ENCODE measurements around the gene LIMA1. TPM values are rescaled to one million over a fixed set of nuclear protein-coding genes. Genes with fewer than 3 reads are reported as not detected.
"Not testable (repeated sequence)": the region's sequence is repeated elsewhere in the genome, so short reads cannot be mapped to it uniquely, and the experiment has no call there.

LIMA1 gene
- total and polyA plus RNA-seq, 4 experiments from 2014 or later = 4.9 to 14.9 (median 12.0) TPM

DNA sequence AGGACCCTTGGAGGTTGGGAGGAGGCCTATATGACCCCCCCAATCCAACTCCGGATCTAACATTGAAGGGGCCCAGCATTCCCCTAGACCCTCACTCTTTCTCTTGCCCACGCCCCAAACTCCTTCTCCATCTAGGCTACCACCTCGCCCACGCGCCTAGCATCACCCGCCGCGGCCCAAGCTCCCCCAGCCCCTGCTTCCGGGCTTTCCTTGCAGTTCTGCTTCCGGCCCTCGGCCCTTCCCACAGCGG is 116.6 kb downstream of the LIMA1 start:
- H3K4me1 Mint-ChIP-seq = peaks cover 19 to 34% (median 26%) of the 10 kb centered on the region in 4 donors
- CTCF ChIA-PET (ENCODE audit: partially characterized antibody) = interaction anchor here (0.7 to 13.8 kb wide), 11 partner anchors 9 to 141 kb away, joined by 3 to 197 read pairs (median 5); partner anchors contain the start of genes COX14 and SMARCD1
- intact Hi-C loops (cut with micrococcal nuclease) = loop anchor here (1.0 to 2.0 kb wide), 3 partner anchors 55 to 142 kb away; partner anchors contain the start of genes RACGAP1 and SMARCD1

DNA sequence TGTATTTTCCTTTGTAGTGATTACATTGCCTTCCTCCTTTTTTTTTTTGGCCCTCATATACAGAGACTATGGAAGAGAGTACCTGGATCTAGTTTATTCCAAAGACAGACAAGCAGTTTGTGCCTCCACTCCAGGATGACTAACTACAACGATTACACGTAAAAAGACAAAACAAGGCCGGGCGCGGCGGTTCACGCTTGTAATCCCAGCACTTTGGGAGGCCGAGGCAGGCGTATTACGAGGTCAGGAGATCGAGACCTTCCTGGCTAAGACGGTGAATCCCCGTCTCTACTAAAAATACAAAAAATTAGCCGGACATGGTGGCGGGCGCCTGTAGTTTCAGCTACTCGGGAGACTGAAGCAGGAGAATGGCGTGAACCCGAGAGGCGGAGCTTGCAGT is 118.4 kb downstream of the LIMA1 start:
- H3K9me3 Mint-ChIP-seq = peaks cover 0 to 4% (median 0%) of the 10 kb centered on the region in 8 donors
- ChIA-PET POLR2A (ENCODE audit: partially characterized antibody) (interaction anchor here (5.9 kb wide), 1 partner anchor 52 kb away, joined by 112 read pairs; the partner anchor contains the start of gene COX14), CTCF (ENCODE audit: partially characterized antibody) (interaction anchor here (2.0 to 13.8 kb wide), 3 partner anchors 11 to 79 kb away, joined by 4 to 197 read pairs (median 58); partner anchors contain the start of genes COX14 and SMARCD1)
- Histone ChIP-seq H3K4me1 (ENCODE audit: insufficient read depth, low read length) (peaks cover 43% of the 10 kb centered on the region), H3K36me3 (ENCODE audit: insufficient read depth, low read length) (no peaks in the 10 kb centered on the region), H3K4me3 (ENCODE audit: low read length in 2 of 2) (no peak overlapping the region), H3K9me3 (ENCODE audit: control insufficient read depth in 1 of 2, low read length in 2 of 2) (no peaks in the 10 kb centered on the region), H3K27ac (ENCODE audit: low read depth, low read length) (no peak overlapping the region), H3K27me3 (ENCODE audit: insufficient read depth, low read length) (no peaks in the 10 kb centered on the region)
- peak overlapping the region in 7 of 8 donors; percentile 37 to 95 (median 63) for H3K4me3 Mint-ChIP-seq
- peaks cover 23 to 45% (median 30%) of the 10 kb centered on the region in 4 donors for H3K4me1 Mint-ChIP-seq
- peaks cover 0 to 7% of the 10 kb centered on the region in 2 donors for H3K36me3 Mint-ChIP-seq
- H3K27ac Mint-ChIP-seq = peak overlapping the region; percentile 31 to 73 (median 44)
- H3K27me3 Mint-ChIP-seq = no peaks in the 10 kb centered on the region
- intact Hi-C loops (cut with micrococcal nuclease) = no loop called here
- DNase-seq = no peak

More for the DNA sequence above, 116.6 kb downstream of the LIMA1 start:
- H3K36me3 ChIP-seq (ENCODE audit: insufficient read depth, low read length) = no peaks in the 10 kb centered on the region
- peak overlapping the region; percentile 72 to 81 for H3K4me3 ChIP-seq (ENCODE audit: low read length in 2 of 2)
- no peaks in the 10 kb centered on the region for H3K27me3 ChIP-seq (ENCODE audit: insufficient read depth, low read length)
- Mint-ChIP-seq H3K27ac (peak overlapping the region; percentile 88 to 98 (median 96)), H3K4me3 (peak overlapping the region; percentile 93 to 96 (median 94)), H3K36me3 (peaks cover 0 to 6% of the 10 kb centered on the region in 2 donors), H3K9me3 (peaks cover 0 to 4% (median 0%) of the 10 kb centered on the region in 8 donors), H3K27me3 (no peaks in the 10 kb centered on the region)
- POLR2A ChIA-PET (ENCODE audit: partially characterized antibody) = interaction anchor here (0.5 to 5.9 kb wide), 20 partner anchors 8 to 1139 kb away, joined by 3 to 112 read pairs (median 6); partner anchors contain the start of genes COX14, LIMA1 and SMARCD1
- peak overlapping the region; percentile 90 for H3K27ac ChIP-seq (ENCODE audit: low read depth, low read length)
- peaks cover 32% of the 10 kb centered on the region for H3K4me1 ChIP-seq (ENCODE audit: insufficient read depth, low read length)
- no peaks in the 10 kb centered on the region for H3K9me3 ChIP-seq (ENCODE audit: control insufficient read depth in 1 of 2, low read length in 2 of 2)
- DNase-seq = no peak

DNA sequence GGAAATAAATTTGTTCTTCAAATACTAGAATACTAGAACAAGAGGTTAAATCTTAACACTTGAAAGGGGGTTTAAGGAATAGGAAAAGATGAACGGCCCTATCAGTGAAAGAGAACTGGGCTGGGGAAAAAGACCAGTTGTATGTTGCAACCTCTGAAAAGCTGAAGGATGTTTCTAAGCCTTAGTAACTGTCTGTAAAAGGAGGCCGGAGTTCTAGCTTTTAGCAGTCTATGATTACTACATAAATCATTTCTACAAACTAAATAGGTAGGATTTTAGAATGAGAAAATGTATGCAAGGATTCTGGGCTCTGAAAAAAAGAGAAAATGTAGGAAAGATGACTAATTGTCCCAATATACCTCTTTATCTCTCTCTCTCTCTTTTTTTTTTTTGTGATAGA is 121.1 kb downstream of the LIMA1 start:
- ChIA-PET CTCF (ENCODE audit: partially characterized antibody) (interaction anchor here (0.6 to 2.3 kb wide), 2 partner anchors 10 to 12 kb away, joined by 3 to 10 read pairs; no protein-coding TSS in a partner anchor), POLR2A (ENCODE audit: partially characterized antibody) (no interaction called here)
- intact Hi-C loops (cut with micrococcal nuclease) = no loop called here
- Mint-ChIP-seq H3K27ac (peak overlapping the region in 1 of 7 donors; percentile 84), H3K4me1 (peaks cover 29 to 53% (median 37%) of the 10 kb centered on the region in 4 donors), H3K9me3 (no peaks in the 10 kb centered on the region), H3K27me3 (no peaks in the 10 kb centered on the region), H3K4me3 (no peak overlapping the region), H3K36me3 (peaks cover 7 to 11% of the 10 kb centered on the region in 2 donors)
- no peak for DNase-seq
- Histone ChIP-seq H3K27ac (ENCODE audit: low read depth, low read length) (no peak overlapping the region), H3K4me3 (ENCODE audit: low read length in 2 of 2) (no peak overlapping the region), H3K36me3 (ENCODE audit: insufficient read depth, low read length) (no peaks in the 10 kb centered on the region), H3K27me3 (ENCODE audit: insufficient read depth, low read length) (no peaks in the 10 kb centered on the region), H3K4me1 (ENCODE audit: insufficient read depth, low read length) (peaks cover 40% of the 10 kb centered on the region), H3K9me3 (ENCODE audit: control insufficient read depth in 1 of 2, low read length in 2 of 2) (no peaks in the 10 kb centered on the region)

DNA sequence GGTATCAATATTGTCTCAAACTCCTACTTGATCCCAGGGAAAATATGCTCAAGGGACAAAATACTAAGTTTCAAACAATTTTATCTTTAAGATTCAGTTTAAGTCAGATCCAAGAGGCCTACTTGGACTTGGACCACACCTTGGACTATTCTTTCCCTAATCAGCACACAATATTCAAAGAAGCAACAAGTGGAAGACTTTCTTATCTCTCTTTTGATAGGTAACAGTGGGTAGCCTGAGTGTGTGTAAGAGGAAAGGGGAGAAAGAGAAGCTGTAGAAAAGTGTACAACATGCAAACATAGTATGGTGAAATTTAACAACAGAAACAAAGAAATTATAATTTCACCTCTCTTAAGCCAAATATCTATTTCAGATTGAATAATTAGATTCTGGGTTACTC is 122.7 kb downstream of the LIMA1 start:
- H3K4me1 Mint-ChIP-seq = peaks cover 21 to 45% (median 31%) of the 10 kb centered on the region in 4 donors

DNA sequence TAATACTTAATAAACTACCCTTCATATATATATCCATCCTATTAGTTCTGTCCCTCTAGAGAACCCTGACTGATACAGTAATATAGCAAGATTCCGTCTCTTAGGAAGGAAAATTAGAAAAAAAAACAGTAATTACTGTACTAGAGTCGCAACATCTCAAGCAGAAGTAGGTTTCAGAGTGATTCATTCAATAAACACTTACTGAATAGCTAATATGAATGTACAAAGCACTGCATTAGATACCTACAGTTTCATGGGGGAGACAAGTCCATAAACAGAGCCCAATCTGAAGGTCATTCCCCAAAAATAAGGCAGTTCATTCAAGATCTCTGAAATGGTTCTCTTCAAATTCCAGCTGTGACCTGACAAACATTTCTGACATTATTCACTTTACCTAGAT is 126.1 kb downstream of the LIMA1 start:
- Histone ChIP-seq H3K4me1 (ENCODE audit: insufficient read depth, low read length) (peaks cover 17% of the 10 kb centered on the region), H3K9me3 (ENCODE audit: control insufficient read depth in 1 of 2, low read length in 2 of 2) (no peaks in the 10 kb centered on the region), H3K27me3 (ENCODE audit: insufficient read depth, low read length) (no peaks in the 10 kb centered on the region), H3K36me3 (ENCODE audit: insufficient read depth, low read length) (no peaks in the 10 kb centered on the region), H3K4me3 (ENCODE audit: low read length in 2 of 2) (no peak overlapping the region), H3K27ac (ENCODE audit: low read depth, low read length) (no peak overlapping the region)
- Mint-ChIP-seq H3K27ac (peak overlapping the region in 5 of 7 donors; percentile 9 to 67 (median 49)), H3K36me3 (peaks cover 12 to 13% of the 10 kb centered on the region in 2 donors), H3K9me3 (no peaks in the 10 kb centered on the region), H3K4me3 (no peak overlapping the region), H3K4me1 (peaks cover 15 to 33% (median 20%) of the 10 kb centered on the region in 4 donors), H3K27me3 (no peaks in the 10 kb centered on the region)
- intact Hi-C loops (cut with micrococcal nuclease) = no loop called here
- DNase-seq = no peak
- POLR2A ChIA-PET (ENCODE audit: partially characterized antibody) = interaction anchor here (1.0 to 1.4 kb wide), 3 partner anchors 10 to 28 kb away, joined by 3 to 6 read pairs (median 4); partner anchors contain the start of gene CERS5
- CTCF ChIA-PET (ENCODE audit: partially characterized antibody) = interaction anchor here (0.8 to 1.4 kb wide), 3 partner anchors 17 to 25 kb away, joined by 3 read pairs; no protein-coding TSS in a partner anchor

More for the DNA sequence above, 122.7 kb downstream of the LIMA1 start:
- H3K9me3 ChIP-seq (ENCODE audit: control insufficient read depth in 1 of 2, low read length in 2 of 2) = no peaks in the 10 kb centered on the region
- Mint-ChIP-seq H3K27ac (peak overlapping the region in 5 of 7 donors; percentile 1 to 82 (median 12)), H3K27me3 (no peaks in the 10 kb centered on the region), H3K36me3 (peaks cover 12 to 13% of the 10 kb centered on the region in 2 donors), H3K4me3 (no peak overlapping the region), H3K9me3 (no peaks in the 10 kb centered on the region)
- ChIA-PET CTCF (ENCODE audit: partially characterized antibody) (interaction anchor here (0.9 to 2.3 kb wide), 4 partner anchors 11 to 73 kb away, joined by 3 to 10 read pairs (median 4); no protein-coding TSS in a partner anchor), POLR2A (ENCODE audit: partially characterized antibody) (interaction anchor here (1.2 kb wide), 2 partner anchors 8 to 14 kb away, joined by 3 to 4 read pairs; no protein-coding TSS in a partner anchor)
- no peak overlapping the region for H3K4me3 ChIP-seq (ENCODE audit: low read length in 2 of 2)
- H3K27ac ChIP-seq (ENCODE audit: low read depth, low read length) = no peak overlapping the region
- H3K27me3 ChIP-seq (ENCODE audit: insufficient read depth, low read length) = no peaks in the 10 kb centered on the region
- intact Hi-C loops (cut with micrococcal nuclease) = no loop called here
- DNase-seq = no peak
- peaks cover 31% of the 10 kb centered on the region for H3K4me1 ChIP-seq (ENCODE audit: insufficient read depth, low read length)
- no peaks in the 10 kb centered on the region for H3K36me3 ChIP-seq (ENCODE audit: insufficient read depth, low read length)

DNA sequence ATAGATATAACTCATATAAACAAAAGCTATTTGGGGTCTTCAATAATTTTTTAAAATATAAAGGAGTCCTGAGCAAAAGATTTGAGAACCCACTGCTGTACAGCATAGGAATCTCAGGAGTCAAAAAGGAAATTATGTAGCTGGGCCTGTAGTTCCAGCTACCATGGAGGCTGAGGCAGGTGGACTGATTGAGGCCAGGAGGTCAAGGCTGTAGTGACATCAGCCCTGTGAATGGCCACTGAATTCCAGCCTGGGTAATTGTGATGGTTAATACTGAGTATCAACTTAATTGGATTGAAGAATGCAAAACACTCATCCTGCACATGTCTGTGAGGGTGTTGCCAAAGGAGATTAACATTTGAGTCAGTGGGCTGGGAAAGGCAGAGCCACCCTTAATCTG is 126.7 kb downstream of the LIMA1 start:
- no peaks in the 10 kb centered on the region for H3K27me3 Mint-ChIP-seq
- H3K27ac ChIP-seq (ENCODE audit: low read depth, low read length) = no peak overlapping the region
- DNase-seq = no peak
- peak overlapping the region in 2 of 7 donors; percentile 42 to 59 for H3K27ac Mint-ChIP-seq
- ChIA-PET POLR2A (ENCODE audit: partially characterized antibody) (interaction anchor here (1.0 to 1.4 kb wide), 2 partner anchors 10 kb away, joined by 3 to 6 read pairs; partner anchors contain the start of gene CERS5), CTCF (ENCODE audit: partially characterized antibody) (interaction anchor here (0.8 to 1.4 kb wide), 4 partner anchors 18 to 47 kb away, joined by 3 to 4 read pairs (median 3); no protein-coding TSS in a partner anchor)
- H3K4me1 Mint-ChIP-seq = peaks cover 15 to 33% (median 23%) of the 10 kb centered on the region in 4 donors
- H3K9me3 ChIP-seq (ENCODE audit: control insufficient read depth in 1 of 2, low read length in 2 of 2) = no peaks in the 10 kb centered on the region
- no peak overlapping the region for H3K4me3 ChIP-seq (ENCODE audit: low read length in 2 of 2)
- H3K4me1 ChIP-seq (ENCODE audit: insufficient read depth, low read length) = peaks cover 14% of the 10 kb centered on the region
- no peaks in the 10 kb centered on the region for H3K36me3 ChIP-seq (ENCODE audit: insufficient read depth, low read length)
- no peaks in the 10 kb centered on the region for H3K9me3 Mint-ChIP-seq
- H3K27me3 ChIP-seq (ENCODE audit: insufficient read depth, low read length) = no peaks in the 10 kb centered on the region
- H3K36me3 Mint-ChIP-seq = peaks cover 12 to 13% of the 10 kb centered on the region in 2 donors
- no peak overlapping the region for H3K4me3 Mint-ChIP-seq
- intact Hi-C loops (cut with micrococcal nuclease) = no loop called here

DNA sequence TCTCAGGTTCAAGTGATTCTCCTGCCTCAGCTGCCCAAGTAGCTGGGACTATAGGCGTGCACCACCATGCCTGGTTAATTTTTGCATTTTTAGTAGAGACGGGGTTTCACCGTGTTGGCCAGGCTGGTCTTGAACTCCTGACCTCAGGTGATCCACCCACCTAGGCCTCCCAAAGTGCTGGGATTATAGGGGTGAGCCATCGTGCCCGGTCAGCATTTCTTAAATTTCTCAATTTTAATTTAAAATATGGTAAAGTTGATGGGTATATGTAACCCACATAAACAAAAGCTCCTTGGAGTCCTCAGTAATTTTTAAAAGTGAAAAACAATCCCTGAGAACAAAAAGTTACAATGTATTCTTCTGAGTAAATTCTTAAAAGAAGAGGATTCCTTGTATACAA is 128.4 kb downstream of the LIMA1 start:
- H3K9me3 ChIP-seq (ENCODE audit: control insufficient read depth in 1 of 2, low read length in 2 of 2); H3K27ac Mint-ChIP-seq; DNase-seq; H3K4me3 Mint-ChIP-seq; H3K27me3 Mint-ChIP-seq; H3K27ac ChIP-seq (ENCODE audit: low read depth, low read length); H3K4me3 ChIP-seq (ENCODE audit: low read length in 2 of 2); intact Hi-C loops (cut with micrococcal nuclease); H3K27me3 ChIP-seq (ENCODE audit: insufficient read depth, low read length); H3K36me3 ChIP-seq (ENCODE audit: insufficient read depth, low read length); H3K9me3 Mint-ChIP-seq; H3K4me1 ChIP-seq (ENCODE audit: insufficient read depth, low read length): not testable (repeated sequence)
- CTCF ChIA-PET (ENCODE audit: partially characterized antibody) = interaction anchor here (0.6 to 2.0 kb wide), 8 partner anchors 18 to 455 kb away, joined by 3 to 6 read pairs (median 4); partner anchors contain the start of gene COX14
- H3K36me3 Mint-ChIP-seq = peaks cover 11 to 12% of the 10 kb centered on the region in 2 donors
- POLR2A ChIA-PET (ENCODE audit: partially characterized antibody) = interaction anchor here (2.9 kb wide), 1 partner anchor 12 kb away, joined by 10 read pairs; the partner anchor contains the start of gene CERS5
- peaks cover 21 to 36% (median 28%) of the 10 kb centered on the region in 4 donors for H3K4me1 Mint-ChIP-seq
